K562 (cell line): Measurements from ENCODE around the gene ZNF586. TPM values are rescaled to one million over a fixed set of nuclear protein-coding genes. Genes with fewer than 3 reads are reported as not detected.
A peak's percentile ranks its signal among the peaks of the same experiment; 100 is the strongest.

ENCODE experiments used
- ARNT ChIP-seq, 2 experiments: fragments of 450-650 bp; IDR thresholded peaks; 2 replicates each; pipeline ENCODE4 v1.6.1; 2016; ENCODE audit warnings: mild to moderate bottlenecking in 1 of 2
- ATF4 ChIP-seq: fragments of 450-650 bp; formaldehyde crosslinking; IDR thresholded peaks from 2 replicates; pipeline ENCODE4 v1.4.0; 2022; ENCODE audit warnings: mild to moderate bottlenecking, moderate library complexity
- CREM ChIP-seq: IDR thresholded peaks from 2 replicates; pipeline ENCODE4 v1.6.1; 2014; ENCODE audit warnings: antibody characterized with exemption, low read depth
- ETV1 ChIP-seq: fragments of 450-650 bp; conservative IDR thresholded peaks from 2 replicates; pipeline ENCODE4 v1.6.1; 2016; ENCODE audit warnings: missing genetic modification characterization, control low read depth, low read depth, missing compliant biosample characterization
- MAX ChIP-seq: sonication (generic); formaldehyde crosslinking; IDR thresholded peaks from 2 replicates; pipeline ENCODE4 v1.9.0; 2022; ENCODE audit warnings: mild to moderate bottlenecking, missing genetic modification reagents
- MYC ChIP-seq, 2 experiments: fragments of 250-450 bp in 1 of 2; sonication (Bioruptor Pico) in 1 of 2; IDR thresholded peaks; 2 replicates each; pipeline versions ENCODE4 v1.5.1 to v1.6.1; 2012 to 2021; ENCODE audit warnings: low read depth in 2 of 2, borderline replicate concordance in 1 of 2, improper control_type of control experiment in 1 of 2, low read length in 1 of 2, mild to moderate bottlenecking in 1 of 2, moderate library complexity in 1 of 2
- POLR2AphosphoS2 ChIP-seq: IDR thresholded peaks from 2 replicates; pipeline ENCODE4 v1.6.1; 2012; ENCODE audit warnings: low read length, improper control_type of control experiment
- RBM39 ChIP-seq: fragments of 200-400 bp; formaldehyde crosslinking; optimal IDR thresholded peaks from 2 replicates; pipeline ENCODE3; 2018; ENCODE audit warnings: low read depth, low read length
- SMAD4 ChIP-seq: fragments of 250-450 bp; sonication (Bioruptor Pico); conservative IDR thresholded peaks from 2 replicates; pipeline ENCODE4 v1.8.0; 2021; ENCODE audit warnings: inconsistent platforms, mild to moderate bottlenecking, moderate library complexity
- ZNF592 ChIP-seq: fragments of 450-650 bp; IDR thresholded peaks from 2 replicates; pipeline ENCODE4 v1.6.1; 2017; ENCODE audit warnings: antibody characterized with exemption, mild to moderate bottlenecking
- ZNF79 ChIP-seq: fragments of 250-450 bp; sonication (Bioruptor Pico); IDR thresholded peaks from 2 replicates; pipeline ENCODE4 v1.4.0; 2020; ENCODE audit warnings: low read depth, mild to moderate bottlenecking, moderate library complexity
- polyA plus RNA-seq, 8 experiments: library from polyadenylated mRNA; depleted of rRNA in 4 of 8; stranded (reverse) in 5 of 8; unstranded in 3 of 8; fragments of >200 nt; fragmentation: Nextera tagmentation in 2 of 8; fragmentation: Illumina TruSeq in 1 of 8; extraction: Ambion mirVana in 2 of 8; extraction: Trizol in 1 of 8; gene quantifications; 2 replicates each; pipeline versions ENCODE4 v1.2.1 to v1.2.3, GENCODE V29; 2011 to 2014; ENCODE audit warnings: inconsistent platforms in 1 of 8, missing spikeins in 1 of 8
- total RNA-seq, 7 experiments: library from RNA; depleted of rRNA in 6 of 7; stranded (reverse); fragments of >200 nt in 6 of 7; fragmentation: Illumina TruSeq in 2 of 7; extraction: Trizol in 2 of 7; gene quantifications; 2 replicates each; pipeline versions ENCODE4 v1.2.1 to v1.2.3, GENCODE V29; 2011 to 2021; ENCODE audit warnings: low replicate concordance in 1 of 7
- TF ChIP-seq, protein P1 (sequence below): sonication (generic); formaldehyde crosslinking; IDR thresholded peaks from 2 replicates; pipeline ENCODE4 v1.8.0; 2022; ENCODE audit warnings: mild to moderate bottlenecking, missing genetic modification reagents
- TF ChIP-seq, protein P2 (sequence below), 2 experiments: fragments of 200-800 bp in 1 of 2; sonication (Bioruptor generic) in 1 of 2; sonication (generic) in 1 of 2; formaldehyde crosslinking in 1 of 2; IDR thresholded peaks in 1 of 2; conservative IDR thresholded peaks in 1 of 2; 2 replicates each; pipeline versions ENCODE4 v1.5.0 to v1.6.1; 2016 to 2020; ENCODE audit warnings: missing compliant biosample characterization in 1 of 2, missing genetic modification characterization in 1 of 2, missing genetic modification reagents in 1 of 2

The ZNF586 gene
- total and polyA plus RNA-seq, 9 of the 15 experiments (the other 6 are each of a cell fraction or from before 2014, with no cell fraction given) = 2.5 to 12.6 (median 8.4) TPM

- TF ChIP-seq, protein P1, sequence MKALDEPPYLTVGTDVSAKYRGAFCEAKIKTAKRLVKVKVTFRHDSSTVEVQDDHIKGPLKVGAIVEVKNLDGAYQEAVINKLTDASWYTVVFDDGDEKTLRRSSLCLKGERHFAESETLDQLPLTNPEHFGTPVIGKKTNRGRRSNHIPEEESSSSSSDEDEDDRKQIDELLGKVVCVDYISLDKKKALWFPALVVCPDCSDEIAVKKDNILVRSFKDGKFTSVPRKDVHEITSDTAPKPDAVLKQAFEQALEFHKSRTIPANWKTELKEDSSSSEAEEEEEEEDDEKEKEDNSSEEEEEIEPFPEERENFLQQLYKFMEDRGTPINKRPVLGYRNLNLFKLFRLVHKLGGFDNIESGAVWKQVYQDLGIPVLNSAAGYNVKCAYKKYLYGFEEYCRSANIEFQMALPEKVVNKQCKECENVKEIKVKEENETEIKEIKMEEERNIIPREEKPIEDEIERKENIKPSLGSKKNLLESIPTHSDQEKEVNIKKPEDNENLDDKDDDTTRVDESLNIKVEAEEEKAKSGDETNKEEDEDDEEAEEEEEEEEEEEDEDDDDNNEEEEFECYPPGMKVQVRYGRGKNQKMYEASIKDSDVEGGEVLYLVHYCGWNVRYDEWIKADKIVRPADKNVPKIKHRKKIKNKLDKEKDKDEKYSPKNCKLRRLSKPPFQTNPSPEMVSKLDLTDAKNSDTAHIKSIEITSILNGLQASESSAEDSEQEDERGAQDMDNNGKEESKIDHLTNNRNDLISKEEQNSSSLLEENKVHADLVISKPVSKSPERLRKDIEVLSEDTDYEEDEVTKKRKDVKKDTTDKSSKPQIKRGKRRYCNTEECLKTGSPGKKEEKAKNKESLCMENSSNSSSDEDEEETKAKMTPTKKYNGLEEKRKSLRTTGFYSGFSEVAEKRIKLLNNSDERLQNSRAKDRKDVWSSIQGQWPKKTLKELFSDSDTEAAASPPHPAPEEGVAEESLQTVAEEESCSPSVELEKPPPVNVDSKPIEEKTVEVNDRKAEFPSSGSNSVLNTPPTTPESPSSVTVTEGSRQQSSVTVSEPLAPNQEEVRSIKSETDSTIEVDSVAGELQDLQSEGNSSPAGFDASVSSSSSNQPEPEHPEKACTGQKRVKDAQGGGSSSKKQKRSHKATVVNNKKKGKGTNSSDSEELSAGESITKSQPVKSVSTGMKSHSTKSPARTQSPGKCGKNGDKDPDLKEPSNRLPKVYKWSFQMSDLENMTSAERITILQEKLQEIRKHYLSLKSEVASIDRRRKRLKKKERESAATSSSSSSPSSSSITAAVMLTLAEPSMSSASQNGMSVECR (CRISPR knock-in tag) = peak; percentile 54; the same call in 1 of the 2 replicates
- TF ChIP-seq ETV1 (tag) = no peak
- TF ChIP-seq MAX (CRISPR knock-in tag) = no peak
- no peak for TF ChIP-seq ATF4 (CRISPR knock-in tag)
- peak; percentile 81 for TF ChIP-seq CREM
- no peak for TF ChIP-seq POLR2AphosphoS2
- no peak for TF ChIP-seq RBM39
- no peak for TF ChIP-seq MYC (IDR thresholded peaks at IDR 0.05; ENCODE audit: low read depth, low read length)
- no peak for TF ChIP-seq MYC (CRISPR knock-in tag; IDR thresholded peaks at IDR 0.05; ENCODE audit: borderline replicate concordance, low read depth)
- TF ChIP-seq ARNT (IDR thresholded peaks at IDR 0.05) = no peak
- TF ChIP-seq, protein P2, sequence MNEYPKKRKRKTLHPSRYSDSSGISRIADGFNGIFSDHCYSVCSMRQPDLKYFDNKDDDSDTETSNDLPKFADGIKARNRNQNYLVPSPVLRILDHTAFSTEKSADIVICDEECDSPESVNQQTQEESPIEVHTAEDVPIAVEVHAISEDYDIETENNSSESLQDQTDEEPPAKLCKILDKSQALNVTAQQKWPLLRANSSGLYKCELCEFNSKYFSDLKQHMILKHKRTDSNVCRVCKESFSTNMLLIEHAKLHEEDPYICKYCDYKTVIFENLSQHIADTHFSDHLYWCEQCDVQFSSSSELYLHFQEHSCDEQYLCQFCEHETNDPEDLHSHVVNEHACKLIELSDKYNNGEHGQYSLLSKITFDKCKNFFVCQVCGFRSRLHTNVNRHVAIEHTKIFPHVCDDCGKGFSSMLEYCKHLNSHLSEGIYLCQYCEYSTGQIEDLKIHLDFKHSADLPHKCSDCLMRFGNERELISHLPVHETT (CRISPR knock-in tag; conservative IDR thresholded peaks at IDR 0.05 in 1 of 2, IDR thresholded peaks at IDR 0.05 in 1 of 2) = peak in 1 of 2 experiments; percentile 53; a peak in 1 of 4 replicates
- no peak for TF ChIP-seq ZNF79 (CRISPR knock-in tag)
- TF ChIP-seq ZNF592 = no peak
- 0 out of 2 replicates have a peak, but pooled peaks have one; percentile 11 for TF ChIP-seq SMAD4 (CRISPR knock-in tag)
Observed at GRCh38 chr19:57746580-57747471, 22.6 kb upstream of the ZNF586 start, which contains the start of gene ZNF776 (continued).
